IPS-18c (cell line): ENCODE data around the gene TESK2.
"Not testable (repeated sequence)": the region's sequence is repeated elsewhere in the genome, so short reads cannot be mapped to it uniquely, and the experiment has no call there.

ENCODE experiments used
- H3K4me3 ChIP-seq: 2 replicates; pipeline ENCODE4 v1.7.0; 2013; ENCODE audit warnings: low read depth, mild to moderate bottlenecking, low read length, moderate library complexity; ENCODE audit not compliant: insufficient read depth
- H3K9me3 ChIP-seq: one replicate; pipeline ENCODE4 v1.6.1; 2013; ENCODE audit warnings: mild to moderate bottlenecking, low read length, moderate library complexity; ENCODE audit not compliant: control insufficient read depth, insufficient read depth

The TESK2 gene

GRCh38 chr1:45405636-45406035, 85.3 kb downstream of the TESK2 start:
- H3K4me3 ChIP-seq = no peak overlapping the region
- H3K9me3 ChIP-seq = no peaks in the 10 kb centered on the region

GRCh38 chr1:45403718-45404117, 87.2 kb downstream of the TESK2 start:
- H3K9me3 ChIP-seq = no peaks in the 10 kb centered on the region
- H3K4me3 ChIP-seq = no peak overlapping the region

DNA sequence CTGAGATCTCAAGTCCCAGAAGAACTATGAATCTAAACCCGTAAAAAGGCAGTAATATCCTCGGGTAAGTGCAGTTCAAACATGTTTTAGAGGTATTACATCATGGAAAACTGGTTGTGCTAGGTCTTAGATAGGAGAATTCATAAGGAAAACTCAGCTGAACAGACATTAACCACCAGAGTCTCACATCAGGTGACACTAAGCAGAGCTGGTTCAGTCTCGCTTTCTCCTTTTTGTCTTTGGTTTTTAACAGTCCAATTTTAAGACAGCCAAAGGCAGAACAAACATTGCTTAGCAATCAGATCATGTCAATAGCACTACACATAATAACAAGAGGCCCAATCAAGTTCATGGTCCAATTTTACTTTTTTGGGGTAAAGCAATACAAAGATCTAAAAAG, 87.7 kb downstream of the TESK2 start:
- H3K4me3 ChIP-seq = no peak overlapping the region
- no peaks in the 10 kb centered on the region for H3K9me3 ChIP-seq

GRCh38 chr1:45401524-45401923, 89.4 kb downstream of the TESK2 start:
- no peaks in the 10 kb centered on the region for H3K9me3 ChIP-seq
- no peak overlapping the region for H3K4me3 ChIP-seq

DNA sequence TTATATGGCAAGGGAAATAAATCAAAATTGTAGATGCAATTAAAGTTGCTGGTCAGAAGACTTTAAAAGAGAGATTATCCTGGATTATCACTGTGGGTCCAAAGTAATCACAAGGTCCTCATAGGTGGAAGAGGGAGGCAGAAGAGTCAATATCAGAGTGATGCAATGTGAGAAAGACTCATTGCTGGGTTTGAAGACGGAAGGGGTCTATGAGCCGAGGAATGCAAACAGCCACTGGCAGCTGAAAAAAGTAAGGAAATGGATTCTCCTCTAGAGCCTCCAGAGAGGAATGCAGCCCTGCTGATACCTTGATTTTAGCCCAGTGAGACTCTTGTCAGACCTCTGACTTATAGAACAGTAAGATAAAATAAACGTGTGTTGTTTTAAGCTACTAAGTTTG, 90.9 kb downstream of the TESK2 start:
- Histone ChIP-seq H3K9me3 (no peaks in the 10 kb centered on the region), H3K4me3 (no peak overlapping the region)

DNA sequence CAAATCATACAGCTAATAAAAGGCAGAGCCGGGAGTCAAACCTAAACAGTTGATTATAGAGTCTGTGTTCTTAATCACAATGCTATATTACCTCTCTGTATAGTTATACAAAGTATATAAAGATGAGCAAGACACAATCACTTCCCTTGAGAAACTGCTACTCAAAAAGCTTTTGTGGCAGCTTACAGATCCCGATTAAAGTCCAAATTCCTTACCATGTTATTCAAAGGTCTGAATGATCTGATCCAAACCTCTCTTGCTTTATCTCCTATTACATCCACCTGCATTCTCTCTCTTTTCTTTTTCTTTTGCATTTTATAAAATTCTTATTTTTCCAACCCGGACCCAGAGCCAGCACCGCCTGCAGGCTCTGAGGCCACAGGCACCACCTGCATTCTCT, 93.7 kb downstream of the TESK2 start:
- no peaks in the 10 kb centered on the region for H3K9me3 ChIP-seq
- no peak overlapping the region for H3K4me3 ChIP-seq

GRCh38 chr1:45395582-45395981, 95.4 kb downstream of the TESK2 start:
- Histone ChIP-seq H3K9me3 (no peaks in the 10 kb centered on the region), H3K4me3 (no peak overlapping the region)

- Histone ChIP-seq H3K4me3 (no peak overlapping the region), H3K9me3 (no peaks in the 10 kb centered on the region)
These were observed 95.9 kb downstream of the TESK2 start for GRCh38 chr1:45395051-45395450.

GRCh38 chr1:45394342-45394741, 96.6 kb downstream of the TESK2 start:
- Histone ChIP-seq H3K4me3 (no peak overlapping the region), H3K9me3 (no peaks in the 10 kb centered on the region)

- Histone ChIP-seq H3K9me3 (no peaks in the 10 kb centered on the region), H3K4me3 (no peak overlapping the region)
These were observed 97.2 kb downstream of the TESK2 start for GRCh38 chr1:45393718-45394302.

GRCh38 chr1:45386219-45386618, 104.7 kb downstream of the TESK2 start:
- Histone ChIP-seq H3K4me3 (no peak overlapping the region), H3K9me3 (no peaks in the 10 kb centered on the region)

DNA sequence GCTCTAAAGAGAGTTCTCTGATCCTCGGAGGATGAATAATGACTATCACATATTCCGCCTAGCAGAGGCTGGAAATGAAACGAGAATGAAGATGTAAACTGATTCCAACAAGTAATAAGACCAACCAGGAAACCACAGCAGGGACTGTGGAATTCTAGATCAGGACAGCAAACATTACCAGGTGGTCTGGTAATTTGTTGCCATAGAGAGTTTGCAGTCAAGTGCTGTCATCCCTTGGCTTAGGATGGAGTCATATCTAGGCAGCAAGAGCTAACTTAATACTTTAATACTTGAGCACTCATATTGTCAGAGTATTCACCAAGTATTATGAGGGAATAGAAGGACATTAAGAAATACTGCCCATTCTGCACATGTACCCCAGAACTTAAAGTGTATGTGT, 105.7 kb downstream of the TESK2 start:
- Histone ChIP-seq H3K9me3 (no peaks in the 10 kb centered on the region), H3K4me3 (no peak overlapping the region)

GRCh38 chr1:45384213-45384612, 106.8 kb downstream of the TESK2 start:
- H3K4me3 ChIP-seq, H3K9me3 ChIP-seq: not testable (repeated sequence)

DNA sequence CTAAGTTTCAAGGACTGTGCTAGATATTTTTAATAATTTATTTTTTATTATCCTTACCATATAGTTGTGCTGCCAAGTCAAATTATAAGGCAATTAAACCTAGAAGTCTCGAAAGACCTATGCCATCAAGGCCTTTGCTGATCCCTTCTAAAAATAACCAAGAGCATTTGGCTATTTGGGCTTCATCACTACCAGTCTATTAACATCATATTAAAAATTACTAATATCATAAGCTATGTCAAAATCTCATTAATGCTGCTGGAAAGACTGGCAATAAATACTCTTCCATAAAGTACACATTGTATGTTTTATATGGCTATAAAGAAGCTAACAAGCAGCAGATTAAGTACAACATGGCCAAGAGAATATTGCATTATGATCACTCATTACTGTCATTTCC, 107.8 kb downstream of the TESK2 start:
- H3K4me3 ChIP-seq = no peak overlapping the region
- no peaks in the 10 kb centered on the region for H3K9me3 ChIP-seq

GRCh38 chr1:45381243-45381642, 109.7 kb downstream of the TESK2 start:
- no peaks in the 10 kb centered on the region for H3K9me3 ChIP-seq
- H3K4me3 ChIP-seq = no peak overlapping the region

DNA sequence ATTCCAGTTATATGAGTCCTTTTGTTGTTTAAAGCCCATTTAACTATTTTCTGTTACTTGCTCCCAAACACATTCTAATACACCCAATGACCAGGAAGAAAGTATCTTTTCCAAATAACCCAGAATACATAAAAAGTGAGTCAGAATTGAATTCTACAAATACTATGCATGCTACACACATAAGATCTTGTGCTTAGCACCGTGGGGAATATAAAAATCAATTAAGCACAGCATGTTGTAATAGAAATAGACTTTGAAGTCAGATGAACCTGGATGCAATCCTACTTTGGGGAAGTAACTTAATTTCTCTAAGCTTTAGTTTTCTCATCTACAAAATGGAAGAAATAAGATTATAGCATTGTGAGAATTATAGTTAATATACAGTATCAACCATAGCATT, 110.2 kb downstream of the TESK2 start:
- Histone ChIP-seq H3K9me3 (no peaks in the 10 kb centered on the region), H3K4me3 (no peak overlapping the region)

GRCh38 chr1:45380125-45380524, 110.8 kb downstream of the TESK2 start:
- H3K4me3 ChIP-seq = no peak overlapping the region
- no peaks in the 10 kb centered on the region for H3K9me3 ChIP-seq

- no peaks in the 10 kb centered on the region for H3K9me3 ChIP-seq
- H3K4me3 ChIP-seq = no peak overlapping the region
These were observed 111.4 kb downstream of the TESK2 start for GRCh38 chr1:45379524-45379923.

- no peak overlapping the region for H3K4me3 ChIP-seq
These were observed 112.8 kb downstream of the TESK2 start for GRCh38 chr1:45378184-45378583.

More at GRCh38 chr1:45378184-45378583, 112.8 kb downstream of the TESK2 start:
- no peaks in the 10 kb centered on the region for H3K9me3 ChIP-seq
